Lung (tissue), 12 donors: ENCODE results near the gene BLOC1S4. TPM values are rescaled to one million over a fixed set of nuclear protein-coding genes. Genes with fewer than 3 reads are reported as not detected.

Experiments used
- ATAC-seq: fragments of 200-7000 bp; cut with Tn5 transposase; one replicate; pipeline ENCODE4 v1.9.1; 2020; ENCODE audit warnings: moderate number of reproducible peaks; ENCODE audit not compliant: insufficient read depth, low FRiP score
- DNase-seq, 3 donors: peaks; one replicate each; pipeline ENCODE4 v3.0.0-alpha.2; 2013 to 2017
- H3K27ac ChIP-seq, 2 donors: one replicate each; pipeline ENCODE4 v1.5.1; 2013; ENCODE audit warnings: mild to moderate bottlenecking in 2 of 2, moderate library complexity in 2 of 2, control low read depth in 1 of 2, inconsistent platforms in 1 of 2, low read depth in 1 of 2, low read length in 1 of 2
- H3K27me3 ChIP-seq, 3 donors: one replicate each; pipeline ENCODE4 v1.5.1; 2013; ENCODE audit warnings: low read length in 2 of 3; ENCODE audit not compliant: control insufficient read depth in 3 of 3, insufficient read depth in 3 of 3
- H3K36me3 ChIP-seq, 4 donors: one replicate each; pipeline ENCODE4 v1.5.1; 2013; ENCODE audit warnings: low read length in 4 of 4, mild to moderate bottlenecking in 1 of 4, moderate library complexity in 1 of 4; ENCODE audit not compliant: control insufficient read depth in 4 of 4, insufficient read depth in 4 of 4
- H3K4me1 ChIP-seq, 5 donors: one replicate each; pipeline ENCODE4 v1.5.1; 2013; ENCODE audit warnings: low read length in 5 of 5, mild to moderate bottlenecking in 2 of 5, moderate library complexity in 1 of 5; ENCODE audit not compliant: control insufficient read depth in 5 of 5, insufficient read depth in 5 of 5
- H3K4me3 ChIP-seq: one replicate; pipeline ENCODE4 v1.5.1; 2013; ENCODE audit warnings: mild to moderate bottlenecking, control low read depth, moderate library complexity
- H3K9ac ChIP-seq, 2 donors: one replicate each; pipeline ENCODE4 v1.5.1; 2013; ENCODE audit warnings: low read length in 2 of 2, control low read depth in 1 of 2; ENCODE audit not compliant: insufficient read depth in 1 of 2
- H3K9me3 ChIP-seq, 4 donors: one replicate each; pipeline ENCODE4 v1.5.1; 2013; ENCODE audit warnings: low read length in 3 of 4, mild to moderate bottlenecking in 1 of 4, moderate library complexity in 1 of 4; ENCODE audit not compliant: control insufficient read depth in 4 of 4, insufficient read depth in 3 of 4
- CTCF ChIP-seq: IDR thresholded peaks from 2 replicates; pipeline ENCODE4 v1.5.1; 2012; ENCODE audit warnings: mild to moderate bottlenecking; ENCODE audit errors: control extremely low read depth, extremely low read depth
- WGBS, 2 donors: extraction: QIAGEN DNeasy Blood & Tissue Kit; methylation state at CpG; one replicate each; pipeline ENCODE4 v1.1.7; 2013; 5-methylcytosine and 5-hydroxymethylcytosine counted together
- polyA plus RNA-seq, 2 donors: library from polyadenylated mRNA; stranded (reverse); fragments of 200-250 nt; gene quantifications; one replicate each; pipeline ENCODE4 v1.2.1, GENCODE V29; 2013
- total RNA-seq, 2 donors: library from RNA; depleted of rRNA in 1 of 2; stranded (reverse); fragments of >200 nt in 1 of 2; gene quantifications; one replicate each; pipeline ENCODE4 v1.2.1, GENCODE V29; 2014 to 2021
- donor health status: control.
- donor health status: control.
- donor health status: Bipolar disorder and iron deficiency.
- donor health status: healthy.
- donor health status: DM: yes; HTN: yes; CAD: no.

Gene BLOC1S4
- total and polyA plus RNA-seq, 4 donors: 8.0 to 15.2 (median 11.6) TPM

GRCh38 chr4:6696611-6697010 is 19.4 kb upstream of the BLOC1S4 start:
- TF ChIP-seq CTCF: no peak
- DNase-seq: no peak
- peaks cover 0 to 3% (median 1%) of the 10 kb centered on the region in 4 donors for H3K36me3 ChIP-seq
- WGBS, 2 donors: 76 to 80% methylated on average over 8 of the region's 8 CpGs
- no peaks in the 10 kb centered on the region for H3K27me3 ChIP-seq
- H3K4me1 ChIP-seq: peaks cover 2 to 22% (median 13%) of the 10 kb centered on the region in 5 donors
- no peak for ATAC-seq
- no peaks in the 10 kb centered on the region for H3K9me3 ChIP-seq
- H3K27ac ChIP-seq: peak overlapping the region; percentile 65 to 71
- H3K9ac ChIP-seq: no peak overlapping the region
- no peak overlapping the region for H3K4me3 ChIP-seq

- DNase-seq (no peak), ATAC-seq (no peak)
- H3K9ac ChIP-seq: no peak overlapping the region
- peaks cover 0 to 3% (median 1%) of the 10 kb centered on the region in 4 donors for H3K36me3 ChIP-seq
- H3K9me3 ChIP-seq: no peaks in the 10 kb centered on the region
- TF ChIP-seq CTCF: no peak
- peak overlapping the region in 1 of 2 donors; percentile 65 for H3K27ac ChIP-seq
- 96% methylated on average over 6 of the region's 6 CpGs for WGBS, 2 donors
- H3K4me3 ChIP-seq: no peak overlapping the region
- no peaks in the 10 kb centered on the region for H3K27me3 ChIP-seq
- H3K4me1 ChIP-seq: peaks cover 2 to 22% (median 13%) of the 10 kb centered on the region in 5 donors
These were observed 18.8 kb upstream of the BLOC1S4 start for GRCh38 chr4:6697131-6697530.

GRCh38 chr4:6699388-6699787 is 16.6 kb upstream of the BLOC1S4 start:
- no peak for TF ChIP-seq CTCF
- 65 to 75% methylated on average over 5 of the region's 5 CpGs for WGBS, 2 donors
- Histone ChIP-seq H3K4me3 (no peak overlapping the region), H3K9me3 (peaks cover 0 to 3% (median 1%) of the 10 kb centered on the region in 4 donors), H3K27ac (no peak overlapping the region), H3K27me3 (no peaks in the 10 kb centered on the region), H3K36me3 (peaks cover 5 to 17% (median 14%) of the 10 kb centered on the region in 4 donors), H3K9ac (no peak overlapping the region), H3K4me1 (peaks cover 0 to 10% (median 5%) of the 10 kb centered on the region in 5 donors)
- ATAC-seq: no peak
- no peak for DNase-seq

GRCh38 chr4:6699903-6700302 is 16.1 kb upstream of the BLOC1S4 start:
- WGBS, 2 donors: 96% methylated on average over 1 of the region's 1 CpG
- ATAC-seq (no peak), DNase-seq (no peak)
- Histone ChIP-seq H3K4me1 (peaks cover 0 to 9% (median 5%) of the 10 kb centered on the region in 5 donors), H3K27ac (no peak overlapping the region), H3K36me3 (peaks cover 5 to 18% (median 14%) of the 10 kb centered on the region in 4 donors), H3K9me3 (peaks cover 0 to 3% (median 1%) of the 10 kb centered on the region in 4 donors), H3K4me3 (no peak overlapping the region), H3K27me3 (no peaks in the 10 kb centered on the region), H3K9ac (no peak overlapping the region)
- TF ChIP-seq CTCF: no peak
